Spleen (tissue), 11 donors: ENCODE data around the gene TMEM179. TPM values are rescaled to one million over a fixed set of nuclear protein-coding genes. Genes with fewer than 3 reads are reported as not detected.
"Not testable (repeated sequence)": the region's sequence is repeated elsewhere in the genome, so short reads cannot be mapped to it uniquely, and the experiment has no call there.

ENCODE experiments used
- DNase-seq: peaks from one replicate; pipeline ENCODE4 v3.0.0-alpha.2; 2020
- H3K27ac ChIP-seq, 8 donors: fragments of 200-600 bp; sonication (generic) in 7 of 8; 1 replicate in 4 of 8; 2 replicates in 4 of 8; pipeline versions ENCODE4 v1.5.0 to v1.8.0; 2016 to 2021; ENCODE audit warnings: inconsistent platforms in 4 of 8, mild to moderate bottlenecking in 4 of 8, moderate library complexity in 1 of 8
- H3K27me3 ChIP-seq, 7 donors: fragments of 200-600 bp; sonication (generic) in 6 of 7; replicated peaks in 1 of 7; 1 replicate in 4 of 7; 2 replicates in 3 of 7; pipeline versions ENCODE4 v1.5.0 to v1.8.0; 2016 to 2021; ENCODE audit warnings: inconsistent platforms in 3 of 7, mild to moderate bottlenecking in 1 of 7
- H3K36me3 ChIP-seq, 6 donors: fragments of 200-600 bp; sonication (generic) in 5 of 6; 1 replicate in 4 of 6; 2 replicates in 2 of 6; pipeline versions ENCODE4 v1.5.0 to v1.8.0; 2016 to 2021; ENCODE audit warnings: inconsistent platforms in 2 of 6
- H3K4me1 ChIP-seq, 6 donors: fragments of 200-600 bp; sonication (generic) in 5 of 6; 1 replicate in 3 of 6; 2 replicates in 3 of 6; pipeline versions ENCODE4 v1.5.0 to v1.8.0; 2016 to 2021; ENCODE audit warnings: inconsistent platforms in 3 of 6
- H3K4me3 ChIP-seq, 8 donors: fragments of 200-600 bp; sonication (generic) in 7 of 8; 1 replicate in 4 of 8; 2 replicates in 4 of 8; pipeline versions ENCODE4 v1.5.0 to v1.8.0; 2016 to 2021; ENCODE audit warnings: inconsistent platforms in 4 of 8, mild to moderate bottlenecking in 4 of 8, moderate library complexity in 2 of 8
- H3K9me3 ChIP-seq, 8 donors: fragments of 200-600 bp; sonication (generic) in 7 of 8; 1 replicate in 4 of 8; 2 replicates in 4 of 8; pipeline versions ENCODE4 v1.5.0 to v1.8.0; 2016 to 2021; ENCODE audit warnings: inconsistent platforms in 4 of 8
- POLR2A ChIP-seq, 3 donors: fragments of 450-650 bp; IDR thresholded peaks; one replicate each; pipeline ENCODE4 v1.5.1; 2017; ENCODE audit warnings: antibody characterized with exemption in 3 of 3, mild to moderate bottlenecking in 1 of 3
- POLR2AphosphoS5 ChIP-seq, 3 donors: sonication (generic); formaldehyde crosslinking; IDR thresholded peaks; one replicate each; pipeline ENCODE4 v1.5.1; 2017; ENCODE audit warnings: antibody characterized with exemption in 3 of 3
- WGBS, 5 donors: extraction: QIAGEN DNeasy Blood & Tissue Kit in 3 of 5; methylation state at CpG; one replicate each; pipeline versions ENCODE4 v1.1.5 to v1.1.7; 2013 to 2018; 5-methylcytosine and 5-hydroxymethylcytosine counted together
- intact Hi-C: fragments of 100-400 bp; cut with DNase I; formaldehyde crosslinking; loops from one replicate; pipeline ENCODE4 v1.15.0; 2023; ENCODE audit warnings: low total_unique reads
- polyA plus RNA-seq, 3 donors: library from polyadenylated mRNA; stranded (reverse); fragments of 200-250 nt; gene quantifications; one replicate each; pipeline ENCODE4 v1.2.1, GENCODE V29; 2013
- total RNA-seq, 7 donors: library from RNA; depleted of rRNA in 3 of 7; stranded (reverse); fragments of >200 nt in 3 of 7; fragmentation: NEBNext Ultra II Directional in 4 of 7; extraction: Animal tissue kit (Norgen Biotek cat#: 25700) in 4 of 7; gene quantifications; one replicate each; pipeline versions ENCODE4 v1.1.0 to v1.2.1, GENCODE V29; 2016 to 2021
- TF ChIP-seq, protein P1 (sequence below), 11 experiments: fragments of 200-600 bp in 7 of 11; fragments of 450-650 bp in 4 of 11; sonication (generic) in 4 of 11; IDR thresholded peaks in 8 of 11; conservative IDR thresholded peaks in 3 of 11; 1 replicate in 7 of 11; 2 replicates in 4 of 11; pipeline versions ENCODE4 v1.4.0 to v1.8.0; 2016 to 2021; ENCODE audit warnings: antibody characterized with exemption in 11 of 11, inconsistent platforms in 4 of 11, mild to moderate bottlenecking in 1 of 11
- donor health status: healthy with polysubstance abuse.
- donor health status: DM: no; HTN: no; CAD: no; lungs with moderate emphysema.
- donor health status: DM: no; HTN: no; CAD: no.
- donor health status: Bipolar disorder and iron deficiency.
- donor health status: healthy.
- donor health status: DM: no; HTN: no; CAD: no.
- donor health status: DM: yes; HTN: yes; CAD: no.

The TMEM179 gene
- total and polyA plus RNA-seq, 10 donors = 0.08 TPM; not detected in 9

DNA sequence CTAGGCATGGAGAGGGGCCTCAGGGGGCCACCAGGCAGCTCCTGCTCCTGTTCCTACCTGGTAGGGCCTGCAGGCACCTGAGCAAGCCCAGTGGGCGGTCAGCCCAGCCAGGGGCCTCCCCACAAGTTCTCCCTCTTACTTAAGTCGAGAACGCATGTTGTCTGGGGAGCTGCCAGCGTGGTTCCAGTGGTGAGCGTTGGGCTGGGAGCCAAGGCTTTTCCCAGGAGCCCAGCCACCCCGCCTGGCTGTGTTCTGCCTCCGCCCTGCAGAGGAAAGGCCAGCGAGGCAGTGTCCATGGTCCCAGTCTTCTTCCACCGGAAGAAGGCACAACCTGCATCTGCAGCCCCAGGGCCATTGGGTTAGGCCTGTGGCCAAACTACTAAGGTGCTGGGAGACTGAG is 23.6 kb downstream of the TMEM179 start:
- Histone ChIP-seq H3K4me1 (peaks cover 0 to 5% (median 0%) of the 10 kb centered on the region in 6 donors), H3K27ac (no peak overlapping the region), H3K27me3 (peaks cover 0 to 92% (median 11%) of the 10 kb centered on the region in 7 donors), H3K36me3 (no peaks in the 10 kb centered on the region), H3K4me3 (no peak overlapping the region), H3K9me3 (no peaks in the 10 kb centered on the region)
- WGBS, 5 donors = 40 to 74% (median 57%) methylated on average over 6 to 9 of the region's 9 CpGs
- no peak for DNase-seq
- TF ChIP-seq, protein P1, sequence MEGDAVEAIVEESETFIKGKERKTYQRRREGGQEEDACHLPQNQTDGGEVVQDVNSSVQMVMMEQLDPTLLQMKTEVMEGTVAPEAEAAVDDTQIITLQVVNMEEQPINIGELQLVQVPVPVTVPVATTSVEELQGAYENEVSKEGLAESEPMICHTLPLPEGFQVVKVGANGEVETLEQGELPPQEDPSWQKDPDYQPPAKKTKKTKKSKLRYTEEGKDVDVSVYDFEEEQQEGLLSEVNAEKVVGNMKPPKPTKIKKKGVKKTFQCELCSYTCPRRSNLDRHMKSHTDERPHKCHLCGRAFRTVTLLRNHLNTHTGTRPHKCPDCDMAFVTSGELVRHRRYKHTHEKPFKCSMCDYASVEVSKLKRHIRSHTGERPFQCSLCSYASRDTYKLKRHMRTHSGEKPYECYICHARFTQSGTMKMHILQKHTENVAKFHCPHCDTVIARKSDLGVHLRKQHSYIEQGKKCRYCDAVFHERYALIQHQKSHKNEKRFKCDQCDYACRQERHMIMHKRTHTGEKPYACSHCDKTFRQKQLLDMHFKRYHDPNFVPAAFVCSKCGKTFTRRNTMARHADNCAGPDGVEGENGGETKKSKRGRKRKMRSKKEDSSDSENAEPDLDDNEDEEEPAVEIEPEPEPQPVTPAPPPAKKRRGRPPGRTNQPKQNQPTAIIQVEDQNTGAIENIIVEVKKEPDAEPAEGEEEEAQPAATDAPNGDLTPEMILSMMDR (IDR thresholded peaks at IDR 0.05 in 8 of 11, conservative IDR thresholded peaks at IDR 0.05 in 3 of 11) = no peak
- TF ChIP-seq POLR2A (IDR thresholded peaks at IDR 0.05) (no peak), POLR2AphosphoS5 (IDR thresholded peaks at IDR 0.05) (no peak)
- intact Hi-C loops = no loop called here

- peaks cover 0 to 92% (median 11%) of the 10 kb centered on the region in 7 donors for H3K27me3 ChIP-seq
- H3K27ac ChIP-seq, H3K36me3 ChIP-seq, H3K9me3 ChIP-seq, H3K4me3 ChIP-seq, H3K4me1 ChIP-seq, DNase-seq, intact Hi-C loops: not testable (repeated sequence)
- WGBS, 5 donors = 62 to 90% (median 86%) methylated on average over 4 to 6 of the region's 6 CpGs
These were observed 24.6 kb downstream of the TMEM179 start for GRCh38 chr14:104579939-104580338.

DNA sequence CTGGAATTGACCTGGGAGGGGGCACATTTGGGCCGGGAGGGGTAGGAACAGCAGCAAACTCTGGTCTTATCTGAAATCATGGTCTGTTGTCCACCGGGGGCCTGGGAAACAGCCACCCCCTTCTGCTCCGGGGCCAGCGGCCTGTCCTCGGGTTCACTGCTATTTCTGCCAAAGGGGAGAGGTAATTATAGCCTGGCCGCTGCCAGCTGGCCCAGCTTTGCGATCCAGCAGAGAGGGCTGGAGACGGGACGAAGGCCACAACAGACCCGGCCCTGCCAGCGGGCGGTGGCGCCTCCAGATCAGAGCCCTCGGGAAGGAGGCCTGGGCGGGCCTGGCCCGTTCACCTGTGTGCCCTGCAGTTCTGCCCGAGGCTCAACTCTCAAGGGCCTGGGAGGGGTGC is 25.1 kb downstream of the TMEM179 start, which contains the start of gene C14orf180:
Gene C14orf180 (plus strand): TSS at position 258 of the 400 bp plus-strand sequence. CDS start 6,667 bp downstream, outside the sequence.
- DNase-seq = no peak
- peaks cover 0 to 88% (median 11%) of the 10 kb centered on the region in 7 donors for H3K27me3 ChIP-seq
- TF ChIP-seq POLR2AphosphoS5 (IDR thresholded peaks at IDR 0.05) (no peak), POLR2A (IDR thresholded peaks at IDR 0.05) (no peak)
- TF ChIP-seq, protein P1 (IDR thresholded peaks at IDR 0.05 in 8 of 11, conservative IDR thresholded peaks at IDR 0.05 in 3 of 11) = no peak
- H3K4me1 ChIP-seq = peaks cover 0 to 5% (median 0%) of the 10 kb centered on the region in 6 donors
- H3K9me3 ChIP-seq = no peaks in the 10 kb centered on the region
- no peak within 1 kb of the TSS for H3K4me3 ChIP-seq
- 69 to 84% (median 79%) methylated on average over 5 to 17 of the region's 17 CpGs for WGBS, 5 donors
- H3K36me3 ChIP-seq = no peaks in the 10 kb centered on the region
- no peak within 1 kb of the TSS for H3K27ac ChIP-seq
- intact Hi-C loops = no loop called here

- no peak overlapping the region for H3K27ac ChIP-seq
- H3K36me3 ChIP-seq = no peaks in the 10 kb centered on the region
- intact Hi-C loops = no loop called here
- TF ChIP-seq, protein P1 (IDR thresholded peaks at IDR 0.05 in 8 of 11, conservative IDR thresholded peaks at IDR 0.05 in 3 of 11) = no peak
- TF ChIP-seq POLR2AphosphoS5 (IDR thresholded peaks at IDR 0.05) = no peak
- TF ChIP-seq POLR2A (IDR thresholded peaks at IDR 0.05) = no peak
- no peak overlapping the region for H3K4me3 ChIP-seq
- WGBS, 5 donors = 74 to 85% (median 79%) methylated on average over 8 to 11 of the region's 11 CpGs
- H3K27me3 ChIP-seq = peaks cover 0 to 82% (median 11%) of the 10 kb centered on the region in 7 donors
- H3K9me3 ChIP-seq = no peaks in the 10 kb centered on the region
- H3K4me1 ChIP-seq = peaks cover 0 to 5% (median 0%) of the 10 kb centered on the region in 6 donors
- DNase-seq = no peak
These were observed 26.3 kb downstream of the TMEM179 start for GRCh38 chr14:104578321-104578720.
